ENCODE measurements around the gene GATA3.

The GATA3 gene

GRCh38 chr10:8065651-8066050, 11.2 kb downstream of the GATA3 start:
- DNase-seq: no peak

GRCh38 chr10:8066124-8066523, 11.6 kb downstream of the GATA3 start:
- DNase-seq: no peak

GRCh38 chr10:8066797-8067196, 12.3 kb downstream of the GATA3 start:
- DNase-seq: no peak

- DNase-seq: no peak
Measured at GRCh38 chr10:8069108-8069507, 14.6 kb downstream of the GATA3 start.

- DNase-seq: no peak
Measured at GRCh38 chr10:8069627-8070026, 15.1 kb downstream of the GATA3 start.

- no peak for DNase-seq
Measured at GRCh38 chr10:8070440-8070839, 16.0 kb downstream of the GATA3 start.

- DNase-seq: no peak
Measured at GRCh38 chr10:8071006-8071405, 16.5 kb downstream of the GATA3 start.

- DNase-seq: no peak
Measured at GRCh38 chr10:8071666-8072065, 17.2 kb downstream of the GATA3 start.

GRCh38 chr10:8072211-8072610, 17.7 kb downstream of the GATA3 start:
- no peak for DNase-seq

- DNase-seq: no peak
Measured at GRCh38 chr10:8073691-8074416, 19.4 kb downstream of the GATA3 start.

GRCh38 chr10:8074881-8075280, 20.4 kb downstream of the GATA3 start:
- no peak for DNase-seq

GRCh38 chr10:8075282-8076260, 21.1 kb downstream of the GATA3 start:
- DNase-seq: no peak

GRCh38 chr10:8076933-8077332, 22.4 kb downstream of the GATA3 start:
- DNase-seq: no peak

- no peak for DNase-seq
Measured at GRCh38 chr10:8078027-8078426, 23.5 kb downstream of the GATA3 start.

GRCh38 chr10:8079126-8079525, 24.6 kb downstream of the GATA3 start:
- DNase-seq: no peak

GRCh38 chr10:8084799-8085198, 30.3 kb downstream of the GATA3 start:
- no peak for DNase-seq

- no peak for DNase-seq
Measured at GRCh38 chr10:8085251-8085650, 30.8 kb downstream of the GATA3 start.

GRCh38 chr10:8086315-8086714, 31.8 kb downstream of the GATA3 start:
- DNase-seq: no peak

- no peak for DNase-seq
Measured at GRCh38 chr10:8088504-8088903, 34.0 kb downstream of the GATA3 start.

- DNase-seq: no peak
Measured at GRCh38 chr10:8092428-8092827, 37.9 kb downstream of the GATA3 start.

GRCh38 chr10:8095959-8096358, 41.5 kb downstream of the GATA3 start:
- no peak for DNase-seq

- no peak for DNase-seq
Measured at GRCh38 chr10:8096931-8097330, 42.4 kb downstream of the GATA3 start.

GRCh38 chr10:8100366-8100765, 45.9 kb downstream of the GATA3 start:
- no peak for DNase-seq
